ACC112 (cell line): Measurements from ENCODE around the gene ACTR6.
"Not testable (repeated sequence)": the region's sequence is repeated elsewhere in the genome, so short reads cannot be mapped to it uniquely, and the experiment has no call there.

Source experiments
- H2AFZ ChIP-seq: fragments of 200-600 bp; sonication (generic); one replicate; pipeline ENCODE4 v1.6.0; 2017; ENCODE audit warnings: antibody characterized with exemption, low read length; ENCODE audit not compliant: unreplicated experiment
- H3K27ac ChIP-seq: fragments of 200-600 bp; sonication (generic); 2 replicates; pipeline ENCODE4 v1.5.1; 2014; ENCODE audit warnings: low read depth, mild to moderate bottlenecking, antibody characterized with exemption, low read length, moderate library complexity
- H3K27me3 ChIP-seq: fragments of 200-600 bp; sonication (generic); 2 replicates; pipeline ENCODE4 v1.6.1; 2014; ENCODE audit warnings: mild to moderate bottlenecking, antibody characterized with exemption, low read length, moderate library complexity, mixed read lengths; ENCODE audit not compliant: insufficient read depth
- H3K36me3 ChIP-seq: fragments of 200-600 bp; sonication (generic); 2 replicates; pipeline ENCODE4 v1.6.1; 2016; ENCODE audit warnings: mild to moderate bottlenecking, antibody characterized with exemption, low read length, moderate library complexity, mixed read lengths; ENCODE audit not compliant: insufficient read depth
- H3K4me1 ChIP-seq: fragments of 200-600 bp; sonication (generic); one replicate; pipeline ENCODE4 v1.6.1; 2016; ENCODE audit warnings: low read length, mixed read lengths; ENCODE audit not compliant: insufficient read depth, unreplicated experiment, control insufficient read depth
- H3K4me3 ChIP-seq: fragments of 200-600 bp; sonication (generic); 2 replicates; pipeline ENCODE4 v1.5.1; 2014; ENCODE audit warnings: mild to moderate bottlenecking, low read depth, low read length
- H3K79me2 ChIP-seq: fragments of 200-600 bp; sonication (generic); one replicate; pipeline ENCODE4 v1.6.0; 2016; ENCODE audit warnings: low read length; ENCODE audit not compliant: control insufficient read depth, unreplicated experiment, insufficient read depth

ACTR6 gene

GRCh38 chr12:100221523-100221922, 20.9 kb downstream of the ACTR6 start:
- H3K4me1 ChIP-seq = no peaks in the 10 kb centered on the region

GRCh38 chr12:100222173-100222572, 21.6 kb downstream of the ACTR6 start:
- H3K27ac ChIP-seq, H3K79me2 ChIP-seq, H3K4me3 ChIP-seq, H2AFZ ChIP-seq, H3K27me3 ChIP-seq, H3K36me3 ChIP-seq, H3K4me1 ChIP-seq: not testable (repeated sequence)

More at GRCh38 chr12:100221523-100221922, 20.9 kb downstream of the ACTR6 start:
- Histone ChIP-seq H3K36me3 (peaks cover 3% of the 10 kb centered on the region; the same call in 1 of the 2 replicates), H2AFZ (no peak overlapping the region), H3K4me3 (no peak overlapping the region), H3K27me3 (no peaks in the 10 kb centered on the region), H3K79me2 (no peaks in the 10 kb centered on the region), H3K27ac (no peak overlapping the region)

- Histone ChIP-seq H3K27me3 (no peaks in the 10 kb centered on the region), H2AFZ (no peak overlapping the region), H3K79me2 (no peaks in the 10 kb centered on the region), H3K4me1 (no peaks in the 10 kb centered on the region), H3K27ac (no peak overlapping the region), H3K4me3 (no peak overlapping the region), H3K36me3 (peaks cover 3% of the 10 kb centered on the region; the same call in 1 of the 2 replicates)
Observed at GRCh38 chr12:100225491-100225890, 24.9 kb downstream of the ACTR6 start.

GRCh38 chr12:100229036-100229635, 28.5 kb downstream of the ACTR6 start:
- Histone ChIP-seq H3K27ac (no peak overlapping the region), H3K27me3 (no peaks in the 10 kb centered on the region), H3K79me2 (no peaks in the 10 kb centered on the region), H3K36me3 (0 out of 2 replicates have a peak, but pooled peaks cover 3% of the 10 kb centered on the region), H3K4me1 (peaks cover 4% of the 10 kb centered on the region), H2AFZ (no peak overlapping the region), H3K4me3 (no peak overlapping the region)

GRCh38 chr12:100229876-100230275, 29.3 kb downstream of the ACTR6 start:
- Histone ChIP-seq H3K27me3 (no peaks in the 10 kb centered on the region), H3K27ac (no peak overlapping the region), H3K4me1 (peaks cover 8% of the 10 kb centered on the region), H3K4me3 (no peak overlapping the region), H3K36me3 (0 out of 2 replicates have a peak, but pooled peaks cover 3% of the 10 kb centered on the region), H2AFZ (no peak overlapping the region), H3K79me2 (no peaks in the 10 kb centered on the region)

DNA sequence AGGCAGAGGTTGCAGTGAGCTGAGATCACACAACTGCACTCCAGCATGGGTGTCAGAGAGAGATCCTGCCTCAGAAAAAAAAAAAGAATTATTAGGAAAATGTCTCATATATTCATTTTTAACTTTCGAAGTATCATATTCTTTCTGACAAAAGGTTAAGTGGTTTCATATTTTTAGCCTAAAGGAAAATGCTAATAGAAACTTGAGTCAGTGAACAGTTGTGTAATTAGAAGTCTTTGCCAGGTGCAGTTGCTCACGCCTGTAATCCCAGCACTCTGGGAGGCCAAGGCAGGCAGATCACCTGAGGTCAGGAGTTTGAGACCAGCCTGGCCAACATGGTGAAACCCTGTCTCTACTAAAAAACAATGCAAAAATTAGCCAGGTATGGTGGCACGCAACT, 31.3 kb downstream of the ACTR6 start:
- not testable (repeated sequence) for H3K79me2 ChIP-seq, H3K27ac ChIP-seq, H2AFZ ChIP-seq, H3K4me1 ChIP-seq, H3K27me3 ChIP-seq, H3K36me3 ChIP-seq, H3K4me3 ChIP-seq

GRCh38 chr12:100234166-100234565, 33.6 kb downstream of the ACTR6 start:
- H3K79me2 ChIP-seq = no peaks in the 10 kb centered on the region
- H3K27ac ChIP-seq = peak overlapping the region; percentile 68
- H3K4me3 ChIP-seq = peak overlapping the region; percentile 71
- H3K4me1 ChIP-seq = peaks cover 8% of the 10 kb centered on the region
- no peaks in the 10 kb centered on the region for H3K36me3 ChIP-seq
- H3K27me3 ChIP-seq = no peaks in the 10 kb centered on the region
- peak overlapping the region; percentile 98 for H2AFZ ChIP-seq

- no peaks in the 10 kb centered on the region for H3K27me3 ChIP-seq
- H3K79me2 ChIP-seq = no peaks in the 10 kb centered on the region
- H3K4me3 ChIP-seq = peak overlapping the region; percentile 71
- peak overlapping the region; percentile 98 for H2AFZ ChIP-seq
- peaks cover 8% of the 10 kb centered on the region for H3K4me1 ChIP-seq
- H3K27ac ChIP-seq = peak overlapping the region; percentile 68
- no peaks in the 10 kb centered on the region for H3K36me3 ChIP-seq
Observed at GRCh38 chr12:100234591-100235304, 34.1 kb downstream of the ACTR6 start.

GRCh38 chr12:100238801-100239200, 38.2 kb downstream of the ACTR6 start:
- no peak overlapping the region for H3K4me3 ChIP-seq
- no peaks in the 10 kb centered on the region for H3K27me3 ChIP-seq
- H3K36me3 ChIP-seq = no peaks in the 10 kb centered on the region
- H3K4me1 ChIP-seq = peaks cover 7% of the 10 kb centered on the region
- H2AFZ ChIP-seq = no peak overlapping the region
- no peaks in the 10 kb centered on the region for H3K79me2 ChIP-seq
- H3K27ac ChIP-seq = no peak overlapping the region

- no peaks in the 10 kb centered on the region for H3K27me3 ChIP-seq
- H3K36me3 ChIP-seq = no peaks in the 10 kb centered on the region
- H3K27ac ChIP-seq = no peak overlapping the region
- H3K79me2 ChIP-seq = no peaks in the 10 kb centered on the region
- H3K4me3 ChIP-seq = no peak overlapping the region
- no peak overlapping the region for H2AFZ ChIP-seq
- peaks cover under 1% of the 10 kb centered on the region for H3K4me1 ChIP-seq
Observed at GRCh38 chr12:100239589-100239988, 39.0 kb downstream of the ACTR6 start.

DNA sequence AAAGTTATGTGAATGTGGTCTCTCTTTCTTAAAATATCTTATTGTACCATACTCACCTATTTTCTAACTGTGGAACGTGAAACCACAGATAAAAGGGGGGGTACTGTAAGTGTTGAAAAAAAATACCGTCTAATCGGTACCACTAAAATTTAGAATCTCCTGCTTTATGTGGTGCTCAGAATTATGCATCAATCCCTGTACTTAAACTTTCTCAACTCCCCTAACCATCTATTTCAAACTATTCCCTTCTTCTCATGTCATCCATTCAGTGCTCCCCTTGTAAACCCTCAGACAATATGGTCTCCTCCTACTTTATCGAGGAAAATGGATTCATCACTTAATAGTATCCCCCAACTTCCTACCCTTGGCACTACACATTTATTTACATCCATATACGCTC, 42.5 kb downstream of the ACTR6 start:
- no peak overlapping the region for H3K4me3 ChIP-seq
- no peaks in the 10 kb centered on the region for H3K27me3 ChIP-seq
- H3K4me1 ChIP-seq = no peaks in the 10 kb centered on the region
- H3K36me3 ChIP-seq = no peaks in the 10 kb centered on the region
- H2AFZ ChIP-seq = no peak overlapping the region
- H3K79me2 ChIP-seq = no peaks in the 10 kb centered on the region
- no peak overlapping the region for H3K27ac ChIP-seq
